ENCODE measurements around the gene SPINK13. TPM values are rescaled to one million over a fixed set of nuclear protein-coding genes. Genes with fewer than 3 reads are reported as not detected.
"Not testable (repeated sequence)": the region's sequence is repeated elsewhere in the genome, so short reads cannot be mapped to it uniquely, and the experiment has no call there.

SPINK13 gene
- total RNA-seq, 2 experiments from 2014 or later = not detected

GRCh38 chr5:148280893-148281292, 12.3 kb downstream of the SPINK13 start:
- ATAC-seq (ENCODE audit: low read depth); H3K4me1 Mint-ChIP-seq; POLR2A ChIA-PET; H3K4me3 Mint-ChIP-seq; H3K36me3 Mint-ChIP-seq; H3K27me3 Mint-ChIP-seq; H3K27ac Mint-ChIP-seq; H3K9me3 Mint-ChIP-seq; DNase-seq: not testable (repeated sequence)

DNA sequence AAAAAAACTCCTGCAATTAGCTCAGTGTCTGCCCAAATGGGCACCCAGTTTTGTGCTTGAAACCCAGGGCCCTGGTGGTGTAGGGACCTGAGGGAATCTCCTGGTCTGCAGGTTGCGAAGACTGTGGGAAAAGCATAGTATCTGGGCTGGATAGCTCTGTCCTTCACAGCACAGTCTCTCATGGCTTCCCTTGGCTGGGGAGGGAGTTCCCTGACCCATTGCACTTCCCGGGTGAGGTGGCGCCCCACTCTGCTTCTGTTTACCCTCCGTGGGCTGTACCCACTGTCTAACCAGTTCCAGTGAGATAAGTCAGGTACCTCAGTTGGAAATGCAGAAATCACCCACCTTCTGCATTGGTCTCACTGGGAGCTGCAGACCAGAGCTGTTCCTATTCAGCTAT, 12.7 kb downstream of the SPINK13 start:
- POLR2A ChIA-PET; DNase-seq; ATAC-seq (ENCODE audit: low read depth); H3K4me3 Mint-ChIP-seq; H3K36me3 Mint-ChIP-seq; H3K27ac Mint-ChIP-seq; H3K27me3 Mint-ChIP-seq; H3K9me3 Mint-ChIP-seq; H3K4me1 Mint-ChIP-seq: not testable (repeated sequence)

GRCh38 chr5:148290271-148291195, 21.9 kb downstream of the SPINK13 start:
- ATAC-seq (ENCODE audit: low read depth) (no peak), DNase-seq (no peak)
- peaks cover 1% of the 10 kb centered on the region for H3K27me3 Mint-ChIP-seq
- POLR2A ChIA-PET = no interaction called here
- no peaks in the 10 kb centered on the region for H3K4me1 Mint-ChIP-seq
- H3K27ac Mint-ChIP-seq = no peak overlapping the region
- no peaks in the 10 kb centered on the region for H3K36me3 Mint-ChIP-seq
- no peaks in the 10 kb centered on the region for H3K9me3 Mint-ChIP-seq
- no peak overlapping the region for H3K4me3 Mint-ChIP-seq

DNA sequence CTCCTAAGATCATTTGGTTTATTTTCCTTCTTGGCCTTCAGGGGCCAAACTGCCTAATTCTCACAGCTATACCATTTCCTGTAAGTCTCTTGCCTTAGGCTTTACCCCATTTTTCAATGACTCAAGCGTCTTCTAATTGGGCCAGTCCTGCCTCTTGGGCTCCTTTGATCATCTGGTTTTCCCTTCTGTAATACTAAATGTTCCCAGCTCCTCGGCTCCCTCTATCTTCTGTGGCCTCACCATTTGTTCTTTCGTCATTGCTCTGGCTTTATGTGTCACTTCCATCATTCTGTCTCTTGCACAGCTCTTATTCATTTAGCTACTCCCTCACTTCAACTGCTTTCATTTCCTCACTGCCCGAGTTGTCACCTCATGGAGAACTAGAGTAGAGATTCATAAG, 29.1 kb downstream of the SPINK13 start:
- no peaks in the 10 kb centered on the region for H3K36me3 Mint-ChIP-seq
- POLR2A ChIA-PET = no interaction called here
- H3K9me3 Mint-ChIP-seq = no peaks in the 10 kb centered on the region
- H3K27me3 Mint-ChIP-seq = no peaks in the 10 kb centered on the region
- DNase-seq = no peak
- no peak for ATAC-seq (ENCODE audit: low read depth)
- H3K4me3 Mint-ChIP-seq = no peak overlapping the region
- no peaks in the 10 kb centered on the region for H3K4me1 Mint-ChIP-seq
- no peak overlapping the region for H3K27ac Mint-ChIP-seq

- H3K9me3 Mint-ChIP-seq = peaks cover 3% of the 10 kb centered on the region
- ATAC-seq (ENCODE audit: low read depth) (no peak), DNase-seq (no peak)
- no peak overlapping the region for H3K4me3 Mint-ChIP-seq
- no peak overlapping the region for H3K27ac Mint-ChIP-seq
- H3K4me1 Mint-ChIP-seq = no peaks in the 10 kb centered on the region
- no peaks in the 10 kb centered on the region for H3K36me3 Mint-ChIP-seq
- H3K27me3 Mint-ChIP-seq = no peaks in the 10 kb centered on the region
- POLR2A ChIA-PET = no interaction called here
Measured at GRCh38 chr5:148306446-148306845, 37.9 kb downstream of the SPINK13 start.

- Mint-ChIP-seq H3K27ac (no peak overlapping the region), H3K27me3 (no peaks in the 10 kb centered on the region), H3K4me1 (no peaks in the 10 kb centered on the region), H3K4me3 (no peak overlapping the region), H3K9me3 (peaks cover 3% of the 10 kb centered on the region), H3K36me3 (no peaks in the 10 kb centered on the region)
- ATAC-seq (ENCODE audit: low read depth) = no peak
- POLR2A ChIA-PET = no interaction called here
- DNase-seq = no peak
Measured at GRCh38 chr5:148309019-148309418, 40.4 kb downstream of the SPINK13 start.

DNA sequence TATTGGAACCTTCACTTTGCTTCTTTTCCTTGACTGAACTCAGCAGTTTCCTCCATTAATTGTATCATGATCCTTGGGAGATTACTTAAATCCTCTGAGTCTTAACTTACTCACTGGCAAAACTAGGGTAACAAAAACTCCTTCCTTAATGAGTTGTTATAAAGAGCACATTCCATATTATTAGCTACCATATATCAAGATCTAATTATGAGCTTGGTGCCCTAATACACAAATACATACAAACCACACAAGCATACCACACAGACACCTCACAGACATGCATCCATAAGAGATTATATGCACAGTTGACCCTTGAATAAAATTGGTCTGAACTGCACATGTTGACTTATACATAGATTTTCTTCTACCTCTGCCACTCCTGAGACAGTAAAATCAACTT, 41.2 kb downstream of the SPINK13 start:
- Mint-ChIP-seq H3K4me3 (no peak overlapping the region), H3K9me3 (peaks cover 3% of the 10 kb centered on the region), H3K27ac (no peak overlapping the region), H3K27me3 (no peaks in the 10 kb centered on the region), H3K36me3 (no peaks in the 10 kb centered on the region), H3K4me1 (no peaks in the 10 kb centered on the region)
- DNase-seq = no peak
- no peak for ATAC-seq (ENCODE audit: low read depth)
- POLR2A ChIA-PET = no interaction called here

DNA sequence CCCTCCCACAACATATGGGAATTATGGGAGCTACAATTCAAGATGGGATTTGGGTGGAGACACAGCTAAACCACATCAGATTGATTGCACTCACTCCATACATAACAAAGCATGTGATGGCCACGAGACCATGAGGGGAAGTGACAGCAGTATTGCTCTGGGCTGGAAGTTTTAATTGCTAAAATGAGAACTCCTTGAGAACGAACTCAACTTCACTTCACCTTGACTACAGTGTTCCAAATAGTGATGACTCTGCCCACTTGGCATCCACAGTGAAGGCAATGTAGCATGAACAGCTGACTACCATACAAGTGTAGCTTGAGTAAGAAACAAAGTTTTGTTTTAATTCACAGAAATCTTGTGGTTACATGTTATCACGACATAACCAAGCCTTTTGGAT, 42.9 kb downstream of the SPINK13 start:
- H3K27me3 Mint-ChIP-seq = no peaks in the 10 kb centered on the region
- POLR2A ChIA-PET = interaction anchor here (0.6 kb wide), 1 partner anchor 994 kb away, joined by 4 read pairs; no protein-coding TSS in a partner anchor

GRCh38 chr5:148312153-148312552, 43.6 kb downstream of the SPINK13 start, which contains the start of gene SPINK7:
Gene SPINK7, plus strand, starts transcription at chr5:148312423. Its CDS starts 61 bp downstream, at chr5:148312484.
- DNase-seq (no peak), ATAC-seq (ENCODE audit: low read depth) (no peak)
- Mint-ChIP-seq H3K4me1 (no peaks in the 10 kb centered on the region), H3K36me3 (no peaks in the 10 kb centered on the region), H3K4me3 (no peak within 1 kb of the TSS), H3K27ac (no peak within 1 kb of the TSS), H3K9me3 (peaks cover 3% of the 10 kb centered on the region), H3K27me3 (no peaks in the 10 kb centered on the region)
- POLR2A ChIA-PET = interaction anchor here (0.6 kb wide), 1 partner anchor 995 kb away, joined by 4 read pairs; no protein-coding TSS in a partner anchor

More for the DNA sequence above, 42.9 kb downstream of the SPINK13 start:
- DNase-seq (no peak), ATAC-seq (ENCODE audit: low read depth) (no peak)
- H3K36me3 Mint-ChIP-seq = no peaks in the 10 kb centered on the region
- H3K4me3 Mint-ChIP-seq = no peak overlapping the region
- no peaks in the 10 kb centered on the region for H3K4me1 Mint-ChIP-seq
- no peak overlapping the region for H3K27ac Mint-ChIP-seq
- H3K9me3 Mint-ChIP-seq = peaks cover 3% of the 10 kb centered on the region

GRCh38 chr5:148314187-148314586, 45.6 kb downstream of the SPINK13 start:
- POLR2A ChIA-PET = no interaction called here
- Mint-ChIP-seq H3K27ac (no peak overlapping the region), H3K36me3 (no peaks in the 10 kb centered on the region), H3K27me3 (no peaks in the 10 kb centered on the region), H3K9me3 (no peaks in the 10 kb centered on the region), H3K4me1 (no peaks in the 10 kb centered on the region), H3K4me3 (no peak overlapping the region)
- no peak for DNase-seq
- no peak for ATAC-seq (ENCODE audit: low read depth)

DNA sequence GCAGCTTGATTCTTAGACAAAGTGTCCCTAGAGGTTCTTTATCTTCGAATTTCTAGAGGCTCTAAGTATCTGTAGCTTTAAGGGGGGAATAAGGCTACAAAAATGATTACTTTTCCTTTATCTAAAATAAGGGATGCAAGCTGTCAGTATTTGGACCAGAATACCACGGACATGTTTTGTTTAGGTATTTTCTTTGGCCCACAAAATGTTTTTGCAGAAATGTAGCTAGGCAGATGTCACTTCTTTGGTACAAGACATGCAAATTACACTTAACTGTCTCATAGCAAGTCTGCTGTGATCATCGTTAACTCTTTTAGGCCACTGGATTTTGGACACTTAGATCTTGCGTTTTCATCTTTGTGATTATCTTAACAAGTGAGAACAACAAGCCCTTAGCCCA, 46.1 kb downstream of the SPINK13 start:
- Mint-ChIP-seq H3K4me1 (peaks cover 1% of the 10 kb centered on the region), H3K4me3 (no peak overlapping the region), H3K27ac (no peak overlapping the region), H3K9me3 (no peaks in the 10 kb centered on the region), H3K27me3 (no peaks in the 10 kb centered on the region), H3K36me3 (no peaks in the 10 kb centered on the region)
- DNase-seq (no peak), ATAC-seq (ENCODE audit: low read depth) (no peak)
- POLR2A ChIA-PET = no interaction called here

DNA sequence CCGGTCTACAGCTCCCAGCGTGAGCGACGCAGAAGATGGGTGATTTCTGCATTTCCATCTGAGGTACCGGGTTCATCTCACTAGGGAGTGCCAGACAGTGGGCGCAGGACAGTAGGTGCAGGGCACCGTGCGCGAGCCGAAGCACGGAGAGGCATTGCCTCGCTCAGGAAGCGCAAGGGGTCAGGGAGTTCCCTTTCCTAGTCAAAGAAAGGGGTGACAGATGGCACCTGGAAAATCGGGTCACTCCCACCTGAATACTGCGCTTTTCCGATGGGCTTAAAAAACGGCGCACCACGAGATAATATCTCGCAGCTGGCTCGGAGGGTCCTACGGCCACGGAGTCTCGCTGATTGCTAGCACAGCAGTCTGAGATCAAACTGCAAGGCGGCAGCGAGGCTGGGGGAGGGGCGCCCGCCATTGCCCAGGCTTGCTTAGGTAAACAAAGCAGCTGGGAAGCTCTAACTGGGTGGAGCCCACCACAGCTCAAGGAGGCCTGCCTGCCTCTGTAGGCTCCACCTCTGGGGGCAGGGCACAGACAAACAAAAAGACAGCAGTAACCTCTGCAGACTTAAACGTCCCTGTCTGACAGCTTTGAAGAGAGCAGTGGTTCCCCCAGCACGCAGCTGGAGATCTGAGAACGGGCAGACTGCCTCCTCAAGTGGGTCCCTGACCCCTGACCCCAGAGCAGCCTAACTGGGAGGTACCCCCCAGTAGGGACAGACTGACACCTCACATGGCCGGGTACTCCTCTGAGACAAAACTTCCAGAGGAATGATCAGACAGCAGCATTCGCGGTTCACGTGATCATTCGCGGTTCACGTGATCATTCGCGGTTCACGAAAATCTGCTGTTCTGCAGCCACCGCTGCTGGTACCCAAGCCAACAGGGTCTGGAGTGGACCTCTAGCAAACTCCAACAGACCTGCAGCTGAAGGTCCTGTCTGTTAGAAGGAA, 51.7 kb downstream of the SPINK13 start:
- H3K4me1 Mint-ChIP-seq; ATAC-seq (ENCODE audit: low read depth); H3K27me3 Mint-ChIP-seq; H3K36me3 Mint-ChIP-seq; H3K9me3 Mint-ChIP-seq; POLR2A ChIA-PET: not testable (repeated sequence)
- Mint-ChIP-seq H3K4me3 (peak overlapping the region; percentile 77), H3K27ac (peak overlapping the region; percentile 25)
- peak; percentile 33 for DNase-seq

GRCh38 chr5:148333262-148333849, 64.8 kb downstream of the SPINK13 start:
- Mint-ChIP-seq H3K4me3 (no peak overlapping the region), H3K27me3 (peaks cover 2% of the 10 kb centered on the region)
- POLR2A ChIA-PET = no interaction called here

More at GRCh38 chr5:148333262-148333849, 64.8 kb downstream of the SPINK13 start:
- Mint-ChIP-seq H3K9me3 (no peaks in the 10 kb centered on the region), H3K27ac (no peak overlapping the region), H3K4me1 (no peaks in the 10 kb centered on the region), H3K36me3 (no peaks in the 10 kb centered on the region)
- DNase-seq (no peak), ATAC-seq (ENCODE audit: low read depth) (no peak)
